Measurements from ENCODE around the gene PTPN18.

Gene PTPN18

DNA sequence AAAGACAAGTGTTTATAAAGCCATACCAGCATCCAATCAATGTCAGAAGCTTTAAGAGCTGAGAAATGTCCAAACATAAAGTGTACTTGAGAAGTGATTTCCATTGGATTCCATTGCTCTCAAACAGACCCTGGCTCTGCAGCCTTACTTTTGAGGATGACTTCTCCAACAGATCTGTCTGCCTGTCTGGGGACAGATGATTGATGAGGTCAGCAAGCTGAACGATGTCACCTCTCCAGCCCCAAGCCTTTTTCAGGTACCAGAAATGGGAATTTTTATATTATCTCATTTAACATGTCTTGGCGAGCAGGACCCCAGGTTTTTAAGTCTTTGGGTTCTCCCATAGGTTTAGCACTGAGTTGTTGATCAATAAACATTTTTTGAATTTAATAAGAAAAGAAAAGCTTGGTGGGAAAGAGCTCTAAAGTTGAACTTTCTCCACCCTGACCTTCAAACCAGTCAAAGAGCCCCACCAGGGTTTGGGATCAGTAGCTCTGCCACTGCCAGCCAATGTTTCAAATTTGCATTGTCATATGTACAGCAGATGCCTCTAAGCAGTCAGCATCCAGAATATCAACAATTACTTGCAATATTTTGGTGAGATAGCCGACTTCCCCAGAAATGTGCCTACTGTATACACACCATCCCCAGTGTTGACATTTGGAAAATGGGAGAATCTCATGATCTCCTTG is 22.5 kb downstream of the PTPN18 start:
- no peak overlapping the region for H3K4me3 ChIP-seq (ENCODE audit: low read depth, low read length)
- in situ Hi-C loops (cut with HindIII; ENCODE audit: low sequenced_read_pairs): no loop called here
- DNase-seq (ENCODE audit: low read depth, low spot score): no peak
- TF ChIP-seq, protein P1, sequence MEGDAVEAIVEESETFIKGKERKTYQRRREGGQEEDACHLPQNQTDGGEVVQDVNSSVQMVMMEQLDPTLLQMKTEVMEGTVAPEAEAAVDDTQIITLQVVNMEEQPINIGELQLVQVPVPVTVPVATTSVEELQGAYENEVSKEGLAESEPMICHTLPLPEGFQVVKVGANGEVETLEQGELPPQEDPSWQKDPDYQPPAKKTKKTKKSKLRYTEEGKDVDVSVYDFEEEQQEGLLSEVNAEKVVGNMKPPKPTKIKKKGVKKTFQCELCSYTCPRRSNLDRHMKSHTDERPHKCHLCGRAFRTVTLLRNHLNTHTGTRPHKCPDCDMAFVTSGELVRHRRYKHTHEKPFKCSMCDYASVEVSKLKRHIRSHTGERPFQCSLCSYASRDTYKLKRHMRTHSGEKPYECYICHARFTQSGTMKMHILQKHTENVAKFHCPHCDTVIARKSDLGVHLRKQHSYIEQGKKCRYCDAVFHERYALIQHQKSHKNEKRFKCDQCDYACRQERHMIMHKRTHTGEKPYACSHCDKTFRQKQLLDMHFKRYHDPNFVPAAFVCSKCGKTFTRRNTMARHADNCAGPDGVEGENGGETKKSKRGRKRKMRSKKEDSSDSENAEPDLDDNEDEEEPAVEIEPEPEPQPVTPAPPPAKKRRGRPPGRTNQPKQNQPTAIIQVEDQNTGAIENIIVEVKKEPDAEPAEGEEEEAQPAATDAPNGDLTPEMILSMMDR (IDR thresholded peaks at IDR 0.05; ENCODE audit: low read depth, low read length): no peak

DNA sequence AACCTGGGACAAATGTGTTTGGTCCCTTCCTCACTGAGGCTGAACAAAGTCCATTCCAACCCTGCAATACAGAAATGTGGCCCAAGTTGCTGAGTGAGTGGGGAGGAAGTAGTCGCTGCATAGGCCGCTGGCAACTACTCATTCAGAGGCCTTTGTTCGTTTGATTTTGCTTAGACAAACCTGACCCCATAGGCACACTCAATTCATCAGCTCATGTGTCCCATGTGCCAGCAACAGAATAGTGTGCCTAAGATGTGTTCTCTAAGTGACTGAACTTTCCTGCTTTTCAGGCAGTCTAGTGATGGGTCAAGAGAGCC is 23.0 kb downstream of the PTPN18 start:
- in situ Hi-C loops (cut with HindIII; ENCODE audit: low sequenced_read_pairs): no loop called here
- no peak for DNase-seq (ENCODE audit: low read depth, low spot score)
- TF ChIP-seq, protein P1 (IDR thresholded peaks at IDR 0.05; ENCODE audit: low read depth, low read length): no peak
- no peak overlapping the region for H3K4me3 ChIP-seq (ENCODE audit: low read depth, low read length)

DNA sequence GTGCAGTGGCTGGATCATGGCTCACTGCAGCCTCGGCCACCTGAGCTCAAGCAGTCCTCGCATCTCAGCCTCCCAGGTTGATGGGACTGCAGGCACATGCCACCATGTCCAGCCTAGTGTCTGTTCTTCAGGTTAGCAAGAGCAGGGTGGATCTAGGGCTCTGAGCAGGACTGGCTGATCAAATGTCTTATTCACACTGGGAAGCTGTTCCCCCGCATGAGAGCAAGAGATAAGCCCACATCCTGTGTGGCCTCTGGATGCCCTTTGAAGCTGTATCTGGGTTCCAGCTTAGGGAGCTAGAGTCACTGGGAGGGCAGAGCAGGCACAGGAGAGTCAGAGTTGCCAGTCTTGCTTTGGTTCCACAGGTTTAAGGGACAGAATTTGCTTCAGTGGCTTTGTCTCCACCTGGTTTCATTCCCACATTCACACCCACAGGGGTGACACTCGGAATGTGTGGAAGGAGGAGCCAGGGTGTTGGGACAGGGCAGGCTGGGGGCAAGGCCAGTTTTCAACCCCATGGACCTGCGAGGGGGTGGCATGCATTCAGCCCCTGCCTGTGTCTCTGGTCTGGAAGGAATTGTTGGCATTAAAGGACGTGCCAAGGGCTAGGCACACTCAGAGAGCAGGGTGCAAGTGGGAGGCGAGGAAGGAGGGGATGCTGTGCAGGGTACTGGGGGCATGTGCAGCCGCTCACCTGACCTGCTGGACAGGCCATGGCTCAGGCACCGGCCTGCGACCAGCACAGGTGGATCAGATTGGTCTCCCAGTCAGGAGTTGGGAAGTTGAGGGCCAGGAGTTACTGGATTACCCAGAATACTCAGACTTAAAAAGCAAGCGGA is 24.5 kb downstream of the PTPN18 start:
- in situ Hi-C loops (cut with HindIII; ENCODE audit: low sequenced_read_pairs): no loop called here
- TF ChIP-seq, protein P1 (IDR thresholded peaks at IDR 0.05; ENCODE audit: low read depth, low read length): no peak
- DNase-seq (ENCODE audit: low read depth, low spot score): no peak
- no peak overlapping the region for H3K4me3 ChIP-seq (ENCODE audit: low read depth, low read length)

DNA sequence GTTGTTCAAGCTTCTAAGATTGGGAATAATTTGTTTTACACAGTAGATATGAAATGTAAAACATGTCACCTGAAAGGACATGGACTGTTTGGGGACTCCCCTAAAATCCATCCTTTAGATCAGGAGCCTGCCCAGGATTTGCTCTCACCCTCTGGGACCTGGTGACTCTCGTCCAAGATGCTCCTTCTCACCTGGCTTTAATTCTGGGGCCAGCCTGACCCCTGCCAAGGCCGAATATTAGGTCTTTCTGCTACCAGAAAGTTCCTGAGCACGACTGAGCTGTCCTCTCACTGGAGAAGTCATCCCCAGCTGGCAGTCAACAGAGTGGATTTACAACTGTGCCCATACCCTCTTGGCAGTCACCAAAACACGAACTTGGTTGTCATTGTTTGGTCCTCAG is 25.3 kb downstream of the PTPN18 start:
- H3K4me3 ChIP-seq (ENCODE audit: low read depth, low read length): no peak overlapping the region
- TF ChIP-seq, protein P1 (IDR thresholded peaks at IDR 0.05; ENCODE audit: low read depth, low read length): no peak
- in situ Hi-C loops (cut with HindIII; ENCODE audit: low sequenced_read_pairs): no loop called here
- DNase-seq (ENCODE audit: low read depth, low spot score): no peak

DNA sequence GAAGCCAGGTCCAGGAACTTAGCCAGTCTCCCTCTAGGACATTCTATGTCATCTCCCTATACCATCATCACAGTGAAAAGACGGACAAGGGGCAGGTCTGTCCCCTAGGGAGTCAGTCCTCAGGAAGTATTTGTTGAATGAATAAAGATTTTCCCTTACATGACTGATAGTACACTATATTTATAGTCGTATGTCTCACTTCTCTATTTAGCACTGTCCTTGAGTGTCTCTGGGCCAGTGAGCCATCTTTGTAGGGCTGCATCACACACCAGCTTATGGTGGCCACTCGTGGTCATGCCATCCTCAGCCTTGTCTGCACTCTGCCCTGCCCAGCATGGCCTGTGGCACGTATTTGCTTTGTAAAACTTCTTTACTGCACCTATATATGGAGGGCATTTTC is 25.8 kb downstream of the PTPN18 start:
- DNase-seq (ENCODE audit: low read depth, low spot score): no peak
- TF ChIP-seq, protein P1 (IDR thresholded peaks at IDR 0.05; ENCODE audit: low read depth, low read length): no peak
- H3K4me3 ChIP-seq (ENCODE audit: low read depth, low read length): no peak overlapping the region
- in situ Hi-C loops (cut with HindIII; ENCODE audit: low sequenced_read_pairs): no loop called here

DNA sequence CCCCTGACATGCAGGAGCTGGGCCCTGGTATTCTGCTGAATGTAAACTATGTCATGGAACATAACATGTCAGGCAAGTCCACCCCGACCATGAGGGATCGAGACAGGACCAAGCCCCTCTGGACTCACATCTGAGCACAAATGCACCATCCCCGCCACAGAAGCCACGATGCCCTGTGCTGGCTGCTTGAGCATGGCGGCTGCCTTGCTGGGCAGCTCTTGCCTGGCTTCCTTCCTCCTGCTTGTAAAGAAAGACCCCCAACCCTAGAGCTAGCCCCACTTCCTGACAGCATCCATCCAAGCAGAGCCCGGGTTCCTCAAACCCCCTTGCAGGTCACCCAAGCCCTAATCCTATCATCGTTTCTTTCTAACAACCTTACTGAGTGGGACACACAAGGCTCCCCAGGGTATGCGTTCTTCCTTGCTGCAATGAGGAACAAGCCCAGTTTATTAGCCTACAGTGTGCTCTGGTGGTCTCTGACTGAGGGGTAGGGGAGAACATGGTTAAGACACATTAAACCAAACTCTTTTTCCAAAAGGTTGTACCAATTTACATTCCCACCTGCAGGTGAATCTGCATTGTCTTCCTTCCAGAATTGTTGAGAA is 26.6 kb downstream of the PTPN18 start:
- TF ChIP-seq, protein P1 (IDR thresholded peaks at IDR 0.05; ENCODE audit: low read depth, low read length): no peak
- no peak for DNase-seq (ENCODE audit: low read depth, low spot score)
- in situ Hi-C loops (cut with HindIII; ENCODE audit: low sequenced_read_pairs): no loop called here
- H3K4me3 ChIP-seq (ENCODE audit: low read depth, low read length): no peak overlapping the region
